NCI-H446 treated with DMSO at 0.1 percent for 48 hours (cell line): ENCODE measurements around the gene PDE6B.

ENCODE experiments used
- DNase-seq: peaks from one replicate; lab custom pipeline; 2025; lab: John Stamatoyannopoulos, UW

The PDE6B gene

DNA sequence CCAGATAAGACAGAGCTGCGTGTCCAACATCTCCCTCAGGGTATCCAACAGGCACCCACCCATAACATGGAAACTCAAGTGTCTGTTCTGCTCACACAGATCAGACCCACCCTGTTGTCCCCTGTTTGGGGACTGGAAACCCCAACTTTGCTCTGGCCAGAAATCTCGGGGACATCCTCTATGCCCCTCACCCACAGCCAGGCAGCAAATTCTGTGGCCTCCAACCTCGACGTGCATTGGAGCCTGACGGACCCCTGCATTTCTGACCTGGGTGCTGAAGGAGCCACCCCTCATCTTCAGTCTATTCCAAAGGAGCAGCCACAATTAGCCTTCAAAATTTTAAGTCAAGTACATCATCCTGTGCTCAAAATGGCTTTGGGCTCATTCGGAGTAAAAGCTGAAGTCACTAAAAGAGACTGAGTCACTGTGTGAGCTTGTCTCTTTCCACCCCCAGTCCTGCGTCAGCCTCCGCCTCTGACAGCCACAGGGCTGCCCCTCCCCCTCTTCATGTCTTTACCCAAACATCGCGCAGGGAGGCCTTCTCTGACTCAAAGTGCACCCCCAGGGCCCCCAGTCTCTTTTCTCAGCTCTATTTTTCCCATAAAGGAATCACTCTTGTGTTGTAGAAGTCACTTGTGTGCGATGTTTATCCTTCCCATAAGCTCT lies 24.4 kb upstream of the PDE6B start:
- DNase-seq, result no peak

DNA sequence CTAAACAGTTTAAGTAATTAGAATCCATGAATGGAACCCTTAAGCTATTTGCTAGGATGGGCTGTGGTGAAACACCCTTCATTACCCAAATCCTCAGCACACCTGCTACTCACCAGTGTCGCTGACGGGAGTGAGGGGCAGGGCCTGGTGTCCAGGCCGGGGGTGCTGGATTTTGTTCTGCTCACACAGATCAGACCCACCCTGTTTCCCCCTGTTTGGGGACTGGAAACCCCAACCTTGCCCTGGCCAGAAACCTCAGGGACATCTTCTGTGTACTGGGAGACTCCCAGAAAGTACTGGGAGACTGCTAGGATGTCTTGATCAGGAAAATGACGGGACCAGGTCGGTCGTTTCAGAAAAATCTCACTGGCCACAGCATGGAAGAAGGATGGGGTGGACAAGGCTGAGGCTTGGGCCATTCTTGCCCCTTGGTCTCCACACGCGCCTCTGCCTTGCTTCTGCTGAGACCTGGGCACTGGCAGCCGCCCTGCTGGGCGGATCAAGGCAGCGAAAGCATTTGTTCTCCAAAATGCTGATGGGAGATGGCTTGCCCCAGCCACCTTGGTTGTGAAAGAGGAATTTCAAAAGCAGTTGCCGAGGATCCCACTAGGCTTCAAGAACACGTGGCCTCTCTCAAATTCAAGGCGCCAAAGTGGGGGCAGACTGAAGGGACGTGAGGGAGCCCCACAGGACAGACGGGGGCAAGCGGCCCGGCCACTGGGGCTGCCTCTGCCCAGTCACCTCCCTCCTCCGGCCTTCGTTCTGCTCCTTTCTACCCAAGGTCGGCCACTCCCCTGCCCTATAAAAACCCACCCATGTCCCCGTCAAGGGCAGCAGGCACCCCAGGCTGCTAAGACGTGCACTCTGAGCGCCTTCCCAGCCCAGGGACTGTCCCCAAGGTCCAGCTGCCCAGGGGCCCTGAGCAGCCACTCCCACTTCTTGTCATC lies 23.5 kb upstream of the PDE6B start:
- no peak for DNase-seq

DNA sequence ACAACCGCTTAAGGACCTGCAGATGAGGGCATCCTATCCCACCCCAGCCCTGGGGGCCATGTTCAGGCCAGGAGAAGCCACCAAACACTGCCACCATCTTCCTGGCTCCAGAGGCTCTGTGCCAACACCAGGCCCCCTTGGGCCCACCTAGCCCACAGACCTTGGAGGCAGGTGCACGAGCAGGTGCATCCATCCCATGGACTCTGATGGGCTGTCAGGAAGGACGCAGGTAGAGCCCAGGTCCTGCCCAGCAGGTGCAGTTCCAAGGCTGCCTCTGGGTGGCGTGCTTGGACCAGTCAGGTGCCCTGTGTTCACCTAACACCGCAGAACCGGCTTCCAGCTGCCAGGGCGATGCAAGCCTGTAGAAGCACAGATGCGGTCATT lies 22.8 kb upstream of the PDE6B start:
- DNase-seq, result no peak

DNA sequence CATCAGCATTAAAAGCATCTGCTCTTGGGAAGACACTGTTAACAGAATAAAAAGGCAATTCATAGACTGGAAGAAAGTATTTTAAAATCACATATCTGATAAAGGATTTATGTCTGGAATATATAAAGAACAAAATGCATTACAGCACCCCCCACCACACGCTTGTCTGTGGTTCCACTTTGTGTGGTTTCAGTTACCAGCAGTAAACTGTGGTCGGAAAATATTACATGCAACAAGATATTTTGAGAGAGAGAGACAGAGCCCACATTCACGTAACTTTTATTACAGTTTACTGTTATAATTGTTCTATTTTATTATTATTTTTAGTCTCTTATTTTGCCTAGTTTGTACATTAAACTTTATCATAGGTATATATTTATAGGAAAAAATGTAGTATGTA lies 21.2 kb upstream of the PDE6B start:
- no peak for DNase-seq

DNA sequence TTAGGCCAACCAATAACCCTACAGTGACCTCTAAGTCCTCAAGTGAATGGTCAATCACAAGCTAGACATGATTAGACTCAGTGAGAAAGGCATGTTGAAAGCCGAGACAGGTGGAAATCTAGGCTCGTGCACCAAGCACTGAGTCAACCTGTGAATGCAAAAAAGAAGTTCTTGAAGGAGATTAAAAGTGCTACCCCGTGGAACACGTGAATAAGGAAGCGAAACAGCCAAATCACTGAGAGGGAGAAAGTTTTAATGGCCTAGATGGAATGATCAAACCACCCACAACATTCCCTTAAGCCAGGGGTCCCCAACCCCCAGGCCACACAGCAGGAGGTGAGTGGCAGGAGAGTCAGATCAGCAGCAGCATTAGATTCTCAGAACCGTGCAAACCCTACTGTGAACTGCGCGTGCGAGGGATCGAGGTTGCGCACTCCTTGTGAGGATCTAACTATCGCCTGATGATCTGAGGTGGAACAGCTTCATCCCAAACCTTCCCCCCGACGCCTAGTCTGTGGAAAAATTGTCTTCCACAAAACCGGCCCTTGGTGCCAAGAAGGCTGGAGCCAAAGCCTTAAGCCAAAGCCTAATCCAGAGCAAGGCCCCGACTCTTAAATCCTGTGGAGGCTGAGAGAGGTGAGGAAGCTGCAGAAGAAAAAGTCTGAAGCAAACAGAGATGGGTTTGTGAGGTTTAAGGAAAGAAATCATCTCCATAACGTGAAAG lies 19.5 kb upstream of the PDE6B start:
- no peak for DNase-seq

DNA sequence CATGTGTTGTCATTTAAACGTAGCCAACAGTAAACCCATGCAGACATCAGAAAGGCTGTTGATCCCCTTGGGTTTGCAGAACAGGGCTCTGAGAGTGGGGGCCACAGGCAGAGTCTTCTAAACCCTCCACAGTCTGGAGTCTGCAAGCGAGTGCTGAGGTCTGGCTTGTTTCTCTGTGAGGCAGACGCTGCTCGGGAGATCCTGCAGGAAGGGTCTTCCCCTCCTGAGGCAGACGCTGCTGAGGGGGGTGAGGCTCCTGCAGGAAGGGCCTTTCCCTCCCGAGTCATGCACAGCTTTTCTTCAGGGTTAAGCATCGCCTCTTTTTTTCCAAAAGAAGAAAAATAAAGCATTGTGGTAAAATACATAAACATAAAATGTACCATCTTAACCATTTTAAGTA lies 17.1 kb upstream of the PDE6B start:
- no peak for DNase-seq

DNA sequence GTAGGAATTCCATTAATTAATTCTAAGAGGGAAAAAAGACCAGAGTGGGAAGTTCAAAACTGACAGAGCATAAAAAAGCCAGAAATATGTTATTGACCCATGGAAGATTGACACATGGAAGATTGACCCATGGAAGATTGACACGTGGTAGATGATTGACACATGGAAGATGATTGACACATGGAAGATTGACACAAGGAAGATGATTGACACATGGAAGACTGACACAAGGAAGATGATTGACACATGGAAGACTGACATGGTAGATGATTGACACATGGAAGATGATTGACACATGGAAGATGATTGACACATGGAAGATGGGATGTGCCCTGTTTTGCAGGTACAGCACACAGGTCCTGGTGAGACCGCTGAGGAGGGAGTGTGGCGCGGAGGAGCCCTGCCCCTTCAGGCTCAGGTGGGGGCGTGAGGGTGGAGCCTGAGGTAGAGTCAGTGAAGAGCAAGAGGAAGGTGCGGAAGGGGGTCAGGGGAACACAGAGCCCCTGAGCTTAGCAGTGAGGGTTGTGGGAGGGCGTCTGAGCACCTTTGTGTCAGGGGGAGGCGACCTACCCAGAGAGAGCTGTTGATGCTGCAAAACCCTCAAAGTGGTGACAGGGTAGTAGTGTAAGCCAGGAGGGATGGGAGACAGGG lies 15.8 kb upstream of the PDE6B start:
- no peak for DNase-seq

DNA sequence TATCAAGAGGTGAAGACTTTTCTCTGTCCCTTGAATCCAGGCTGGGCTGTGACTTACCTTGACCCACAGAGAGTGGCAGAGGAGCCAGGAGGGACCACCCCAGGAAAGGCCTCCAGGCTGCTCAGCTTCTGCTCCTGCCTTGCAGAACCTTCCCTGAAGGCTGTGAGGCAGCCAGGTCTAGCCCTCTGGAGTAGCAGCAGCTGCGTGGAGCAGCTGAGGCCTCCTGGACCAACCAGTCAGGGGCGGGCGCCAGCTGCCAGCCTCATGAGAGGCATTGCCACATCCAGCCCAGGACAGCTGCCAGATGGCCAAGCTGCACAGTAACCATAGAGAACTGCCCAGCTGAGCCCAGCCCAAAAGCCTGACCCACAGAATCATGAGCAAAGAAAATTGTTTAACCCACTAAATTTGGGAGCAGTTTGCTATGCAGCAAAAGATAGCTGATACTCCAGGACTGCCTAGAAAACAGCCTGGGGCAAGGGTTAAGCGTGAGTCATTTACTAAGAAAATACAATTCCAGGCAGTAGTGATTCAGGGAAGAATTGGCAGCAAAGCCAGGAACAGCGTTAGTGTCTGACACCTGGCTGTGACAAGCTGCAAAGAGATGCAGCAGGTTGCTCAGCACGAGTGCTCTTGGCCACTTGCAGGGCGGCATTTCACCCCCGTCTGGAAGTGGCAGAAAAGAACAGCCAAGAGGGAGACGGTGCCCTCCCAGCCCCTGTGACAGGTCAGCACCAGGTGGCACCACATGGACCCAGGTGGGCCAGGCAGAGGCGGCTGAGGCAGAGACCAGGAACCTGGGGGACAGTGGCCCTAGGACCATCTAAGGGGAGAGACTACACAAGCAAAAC lies 14.7 kb upstream of the PDE6B start:
- no peak for DNase-seq

DNA sequence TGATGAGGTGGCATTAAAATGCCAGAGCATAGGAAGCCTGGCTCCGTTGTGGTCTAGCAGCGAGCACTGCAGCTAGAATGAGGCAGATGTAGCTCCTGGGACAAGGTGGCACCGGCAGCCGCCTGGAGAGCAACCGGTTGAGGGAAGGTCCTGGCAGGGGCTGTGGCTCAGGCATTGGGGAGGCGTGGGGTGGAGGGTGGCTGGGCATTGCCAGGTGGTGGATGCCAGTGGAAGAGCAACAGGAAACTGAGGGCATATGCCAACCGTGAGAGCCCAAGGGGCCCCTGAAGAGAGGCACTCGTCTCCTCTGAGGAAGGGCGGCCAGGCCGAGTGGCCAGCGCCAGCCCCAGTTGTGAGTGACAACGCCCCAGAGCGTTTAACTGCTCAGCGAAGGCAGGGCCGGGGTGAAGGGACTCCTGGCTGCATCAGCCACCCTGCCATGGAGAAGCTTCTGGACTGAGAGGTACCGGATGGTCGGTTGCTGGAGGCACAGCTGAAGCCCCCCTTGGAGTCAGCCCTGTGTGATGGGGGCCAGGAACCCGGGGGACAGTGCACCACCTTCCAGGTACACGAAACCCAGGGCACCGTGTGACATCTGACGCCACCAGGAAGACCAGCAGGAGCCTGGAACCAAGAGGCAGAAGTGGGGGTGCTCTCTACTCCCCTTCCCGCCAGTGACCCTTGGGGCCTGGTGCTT lies 13.2 kb upstream of the PDE6B start:
- DNase-seq, result no peak

DNA sequence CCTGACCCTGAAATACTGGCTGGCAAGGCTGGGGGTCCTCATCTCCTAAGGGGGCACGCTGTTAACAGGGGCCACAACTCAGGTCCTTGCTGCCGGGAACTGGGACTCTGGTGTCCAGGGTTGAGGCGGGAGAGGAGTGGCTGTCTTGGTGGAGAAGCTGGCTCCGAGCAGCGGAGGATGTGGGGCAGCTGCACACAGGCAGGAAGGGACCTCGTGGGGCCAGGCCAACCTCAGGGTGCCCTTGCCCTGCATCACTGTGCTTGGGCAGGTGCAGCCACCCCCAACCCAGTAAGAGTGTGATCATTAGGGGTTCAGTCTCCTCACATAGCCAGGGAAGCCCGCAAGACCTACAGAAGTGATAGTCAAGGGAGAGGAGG lies 12.6 kb upstream of the PDE6B start:
- DNase-seq, result no peak

DNA sequence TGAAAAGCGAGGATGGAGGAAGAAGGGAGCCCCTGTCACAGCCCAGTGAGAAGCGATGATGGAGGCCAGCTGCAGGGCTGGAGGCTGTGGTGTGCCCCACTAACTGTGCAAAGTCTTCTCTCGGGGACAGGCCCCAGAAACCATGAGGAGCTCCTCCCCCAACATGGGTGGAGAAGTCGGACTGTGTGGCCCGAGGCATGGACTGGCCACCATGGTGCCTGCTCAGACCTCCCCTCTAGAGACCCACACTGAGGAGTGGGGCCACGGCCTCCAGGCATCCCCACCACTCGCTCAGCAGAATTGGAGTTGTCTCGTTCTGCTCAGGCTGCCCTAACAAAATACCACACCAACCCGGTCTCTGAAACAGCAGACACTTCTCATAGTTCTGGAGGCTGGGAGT lies 12.2 kb upstream of the PDE6B start:
- no peak for DNase-seq

DNA sequence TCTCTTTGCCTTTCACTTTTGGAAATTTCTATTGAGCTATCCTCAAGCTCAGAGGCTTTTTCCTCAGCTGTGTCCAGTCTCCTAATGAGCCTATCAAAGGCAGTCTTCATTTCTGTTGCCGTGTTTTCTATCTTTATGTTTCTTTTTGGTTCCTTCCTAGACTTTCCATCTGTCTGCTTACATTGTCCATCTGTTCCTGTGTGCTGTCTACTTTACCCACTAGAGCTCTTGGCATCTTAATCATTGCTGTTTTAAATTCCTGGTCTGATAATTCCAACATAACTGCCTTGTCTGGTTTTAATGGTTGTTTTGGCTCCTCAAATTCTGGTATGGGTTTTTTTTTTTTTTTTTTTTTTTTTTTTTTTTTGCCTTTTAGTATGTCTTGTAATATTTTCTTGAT lies 9.3 kb upstream of the PDE6B start:
- DNase-seq, result no peak

DNA sequence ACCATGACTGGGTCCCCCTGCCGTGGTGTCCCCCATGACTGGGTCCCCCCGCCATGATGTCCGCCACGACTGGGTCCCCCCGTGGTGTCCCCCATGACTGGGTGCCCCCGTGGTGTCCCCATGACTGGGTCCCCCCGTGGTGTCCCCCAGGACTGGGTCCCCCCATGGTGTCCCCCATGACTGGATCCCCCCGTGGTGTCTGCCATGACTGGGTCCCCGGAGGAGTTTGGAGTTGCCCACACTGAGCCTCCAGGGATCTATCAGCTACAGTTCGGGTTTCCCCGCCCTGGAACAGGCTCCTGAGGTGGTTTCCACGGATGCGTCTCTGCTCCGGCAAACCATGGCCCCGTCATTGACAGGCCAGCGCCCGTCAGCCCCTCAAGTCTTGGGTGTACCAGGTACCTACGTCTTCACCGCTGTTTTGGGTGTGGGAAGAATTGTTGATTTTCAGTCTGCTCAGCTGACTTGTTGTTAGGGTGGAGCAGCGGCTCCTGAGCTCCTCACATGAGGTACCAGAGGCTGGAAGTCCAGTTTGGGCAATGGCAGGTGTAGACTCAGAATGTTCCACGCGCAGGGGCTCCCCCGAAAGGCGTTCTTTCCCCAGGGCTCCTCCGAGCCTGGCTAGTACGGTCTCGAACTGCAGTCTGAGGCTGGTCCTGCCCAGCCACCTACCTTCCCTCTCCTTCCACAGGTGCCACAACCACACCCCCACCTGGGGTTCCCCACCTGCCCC lies 8.3 kb upstream of the PDE6B start:
- DNase-seq, result no peak

DNA sequence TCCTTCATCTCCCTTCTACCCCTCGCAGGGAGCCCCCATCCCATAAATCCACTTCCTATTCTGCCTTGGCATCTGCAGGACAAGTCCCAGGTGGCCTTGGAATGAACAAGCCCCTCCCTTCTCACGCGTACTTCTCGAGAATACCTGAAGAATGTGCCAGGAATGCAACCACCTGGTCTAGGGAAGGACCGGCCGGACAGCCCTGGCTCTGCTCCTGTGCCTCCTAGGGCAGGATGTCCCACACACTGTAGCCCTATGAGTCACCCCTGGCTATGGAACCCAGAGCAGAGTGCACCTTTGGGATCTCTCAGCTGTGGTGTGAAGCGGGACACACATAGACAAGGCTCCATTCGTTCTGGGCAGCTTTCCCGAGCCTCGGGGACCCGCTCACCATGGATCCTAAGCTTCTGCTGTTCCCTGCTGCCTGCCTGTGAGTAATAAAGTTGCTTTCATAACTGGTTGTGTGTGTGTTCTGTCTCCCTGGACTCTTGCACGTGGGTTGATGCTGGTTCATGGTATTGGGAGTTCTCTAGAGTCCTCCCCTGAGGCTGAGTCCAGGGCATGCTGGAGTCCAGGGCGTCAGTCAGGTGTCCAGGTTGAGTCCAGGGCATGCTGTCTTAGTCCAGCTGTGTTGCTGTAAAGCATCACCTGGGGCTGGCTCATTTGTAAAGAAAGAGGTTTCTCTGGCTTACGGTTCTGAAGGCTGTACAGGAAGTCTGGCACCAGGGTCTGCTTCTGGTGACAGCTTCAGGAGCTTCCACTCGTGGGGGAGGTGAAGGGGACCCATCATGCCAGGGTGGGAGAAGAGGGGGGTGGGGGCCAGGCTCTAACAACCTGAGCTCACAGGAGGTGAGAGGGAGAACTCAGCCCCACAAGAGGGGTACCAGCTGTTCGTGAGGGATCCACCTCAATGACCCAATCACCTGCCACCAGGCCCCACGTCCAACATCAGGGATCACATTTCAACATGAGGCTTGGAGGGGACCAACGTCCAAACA lies 7.4 kb upstream of the PDE6B start:
- no peak for DNase-seq

DNA sequence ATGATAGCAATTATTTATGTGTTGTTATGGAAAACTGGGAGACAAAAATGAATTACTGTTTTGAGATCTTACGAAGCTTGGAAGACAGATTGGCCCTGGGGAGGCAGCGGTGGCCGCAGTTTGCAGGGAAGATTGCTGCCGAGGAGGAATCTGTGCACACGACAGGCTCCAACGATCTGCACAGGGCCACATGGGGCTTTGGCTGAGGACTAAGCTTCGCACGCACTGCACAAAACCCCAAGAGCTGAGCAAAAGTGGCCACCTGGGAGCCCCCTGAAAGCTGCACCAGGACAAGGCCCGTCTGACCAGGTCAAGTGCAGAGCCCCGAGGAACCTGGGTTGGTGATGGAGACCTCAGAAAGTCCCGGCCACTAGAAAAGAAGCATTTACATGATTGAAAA lies 5.2 kb upstream of the PDE6B start:
- no peak for DNase-seq

DNA sequence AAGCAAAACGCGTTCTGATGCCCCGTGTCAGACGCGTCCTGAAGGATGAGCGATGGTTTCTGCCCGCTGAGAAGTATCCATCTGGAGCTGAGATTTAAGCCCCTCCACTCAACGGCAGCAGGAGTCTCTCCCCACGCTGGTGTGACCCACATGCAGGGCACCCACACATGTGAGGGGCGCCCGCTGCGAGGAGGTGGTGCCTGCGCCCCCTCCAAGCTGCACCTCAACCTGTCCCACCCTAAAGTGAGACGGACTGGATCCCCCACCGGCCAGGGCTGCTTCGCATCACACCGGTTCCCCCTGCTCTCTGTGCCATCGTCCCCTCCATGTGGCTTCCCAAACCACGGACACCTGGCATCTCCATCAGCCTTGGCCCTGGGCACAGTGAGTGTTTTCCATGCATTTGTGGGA lies 4.5 kb upstream of the PDE6B start:
- DNase-seq, result no peak

DNA sequence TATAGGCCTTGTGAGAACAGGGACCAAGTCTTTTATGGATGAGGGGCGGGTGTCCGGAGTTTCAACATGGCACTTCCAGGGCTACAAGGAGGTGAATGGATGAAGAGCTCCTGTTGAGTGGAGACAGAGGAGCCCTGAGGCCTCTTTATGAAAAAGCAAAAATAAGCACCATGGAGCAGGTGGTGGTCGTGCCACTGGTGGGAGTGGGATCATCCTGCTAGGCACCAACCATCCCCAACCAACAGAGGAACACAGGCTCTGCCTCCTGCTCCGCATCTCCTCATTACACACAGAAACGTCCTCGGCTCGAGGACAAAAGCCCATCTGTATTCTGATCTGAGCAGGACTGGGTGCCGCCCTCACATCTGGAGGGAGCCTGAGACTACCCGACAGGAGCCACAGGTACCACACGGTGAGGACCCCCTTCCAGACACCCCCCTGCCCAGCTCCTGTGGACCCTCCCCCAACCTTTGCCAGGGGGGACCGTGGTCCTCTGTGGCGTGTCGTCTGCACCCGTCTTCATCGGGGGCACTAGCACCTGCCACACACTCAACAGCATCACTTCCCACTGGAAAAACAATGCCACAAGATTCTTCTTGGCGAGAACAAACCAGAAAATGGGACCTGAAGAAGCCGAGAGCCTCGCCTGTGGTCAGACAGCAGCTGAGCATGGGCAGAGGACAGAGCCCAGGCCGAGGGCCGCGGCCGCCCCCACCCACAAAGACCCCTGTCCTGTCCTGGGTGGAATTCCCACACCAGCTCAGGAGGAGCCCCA lies 3.9 kb upstream of the PDE6B start:
- no peak for DNase-seq
